A673 (cell line): ENCODE measurements around the gene ZNF358. TPM values are rescaled to one million over a fixed set of nuclear protein-coding genes. Genes with fewer than 3 reads are reported as not detected.

ENCODE experiments used
- BruUV-seq: library from RNA; stranded (reverse); fragments of 400-500 nt; replicated peaks from 2 replicates; lab custom pipeline; 2021; lab: Mats Ljungman, UMichigan
- CTCF ChIA-PET: fragments of 300-600 bp; sonication (Branson Sonifier 250); formaldehyde crosslinking; loops from one replicate; lab custom pipeline; 2022; ENCODE audit warnings: antibody characterized with exemption; lab: Charles Lee
- POLR2A ChIA-PET: fragments of 300-600 bp; sonication (Branson Sonifier 250); formaldehyde crosslinking; loops from one replicate; lab custom pipeline; 2022; ENCODE audit warnings: antibody characterized with exemption; ENCODE audit not compliant: low non-redundant PET; lab: Charles Lee
- DNase-seq: peaks from one replicate; pipeline ENCODE4 v3.0.0-alpha.2; 2015; ENCODE audit warnings: low spot score
- H3K27ac ChIP-seq: fragments of 200-600 bp; sonication (generic); 2 replicates; pipeline ENCODE4 v1.5.1; 2016; ENCODE audit warnings: mixed run types, low read depth, mild to moderate bottlenecking, mixed read lengths, antibody characterized with exemption, low read length; ENCODE audit not compliant: poor library complexity, severe bottlenecking
- H3K27me3 ChIP-seq: fragments of 200-600 bp; sonication (generic); replicated peaks from 2 replicates; pipeline ENCODE4 v1.6.1; 2017; ENCODE audit warnings: mixed run types, low read depth, mild to moderate bottlenecking, mixed read lengths, antibody characterized with exemption, low read length; ENCODE audit not compliant: insufficient read depth, poor library complexity
- H3K36me3 ChIP-seq: fragments of 200-600 bp; sonication (generic); 2 replicates; pipeline ENCODE4 v1.6.1; 2016; ENCODE audit warnings: mixed run types, mild to moderate bottlenecking, mixed read lengths, antibody characterized with exemption, low read length; ENCODE audit not compliant: insufficient read depth, poor library complexity, severe bottlenecking
- H3K4me1 ChIP-seq: fragments of 200-600 bp; sonication (generic); 2 replicates; pipeline ENCODE4 v1.6.1; 2017; ENCODE audit warnings: mixed run types, mild to moderate bottlenecking, mixed read lengths, antibody characterized with exemption, low read length; ENCODE audit not compliant: insufficient read depth, poor library complexity, severe bottlenecking
- H3K4me3 ChIP-seq: fragments of 200-600 bp; sonication (generic); 2 replicates; pipeline ENCODE4 v1.5.1; 2016; ENCODE audit warnings: low read depth, mixed run types, mild to moderate bottlenecking, mixed read lengths, low read length; ENCODE audit not compliant: poor library complexity, severe bottlenecking
- H3K9me3 ChIP-seq: fragments of 200-600 bp; sonication (generic); 2 replicates; pipeline ENCODE4 v1.6.1; 2016; ENCODE audit warnings: mixed run types, low read depth, mild to moderate bottlenecking, mixed read lengths, antibody characterized with exemption, low read length; ENCODE audit not compliant: poor library complexity, severe bottlenecking
- CTCF ChIP-seq: fragments of 300-800, 200-600 bp; sonication (generic); conservative IDR thresholded peaks from 2 replicates; pipeline ENCODE4 v1.5.1; 2017; ENCODE audit warnings: low read depth, mild to moderate bottlenecking, antibody characterized with exemption, low read length, moderate library complexity, mixed read lengths
- EZH2 ChIP-seq: fragments of 200-600 bp; sonication (generic); IDR thresholded peaks from 2 replicates; pipeline ENCODE4 v1.6.1; 2017; ENCODE audit warnings: borderline replicate concordance, low read depth, mild to moderate bottlenecking, mixed read lengths, antibody characterized with exemption, low read length; ENCODE audit not compliant: poor library complexity, severe bottlenecking
- intact Hi-C: fragments of 100-400 bp; cut with micrococcal nuclease; formaldehyde crosslinking; loops from one replicate; pipeline ENCODE4 v1.10.0; 2022; ENCODE audit not compliant: unreplicated experiment
- total RNA-seq: library from RNA; stranded (reverse); gene quantifications from 2 replicates; pipeline ENCODE4 v1.2.3, GENCODE V29; 2021

The ZNF358 gene
- total RNA-seq, 1 experiment from 2014 or later = 44.1 TPM

GRCh38 chr19:7524992-7525739 lies 9.3 kb downstream of the ZNF358 start:
- Histone ChIP-seq H3K36me3 (no peaks in the 10 kb centered on the region), H3K27ac (no peak overlapping the region), H3K4me3 (no peak overlapping the region), H3K4me1 (peaks cover 15% of the 10 kb centered on the region), H3K9me3 (no peaks in the 10 kb centered on the region), H3K27me3 (no peaks in the 10 kb centered on the region)
- BruUV-seq = no TSS peak
- DNase-seq = no peak
- POLR2A ChIA-PET = no interaction called here
- no peak for TF ChIP-seq CTCF
- no peak for TF ChIP-seq EZH2
- CTCF ChIA-PET = no interaction called here
- intact Hi-C loops = no loop called here

GRCh38 chr19:7526059-7526929 lies 10.4 kb downstream of the ZNF358 start:
- Histone ChIP-seq H3K9me3 (no peaks in the 10 kb centered on the region), H3K36me3 (no peaks in the 10 kb centered on the region), H3K27ac (no peak overlapping the region), H3K4me3 (no peak overlapping the region), H3K27me3 (no peaks in the 10 kb centered on the region), H3K4me1 (peaks cover 15% of the 10 kb centered on the region)
- ChIA-PET CTCF (no interaction called here), POLR2A (no interaction called here)
- intact Hi-C loops = no loop called here
- TF ChIP-seq CTCF (no peak), EZH2 (no peak)
- no peak for DNase-seq
- no TSS peak for BruUV-seq

- H3K9me3 ChIP-seq = no peaks in the 10 kb centered on the region
- H3K36me3 ChIP-seq = no peaks in the 10 kb centered on the region
- intact Hi-C loops = no loop called here
- POLR2A ChIA-PET = no interaction called here
- peaks cover 9% of the 10 kb centered on the region for H3K4me1 ChIP-seq
- DNase-seq = no peak
- H3K27ac ChIP-seq = no peak overlapping the region
- no peaks in the 10 kb centered on the region for H3K27me3 ChIP-seq
- H3K4me3 ChIP-seq = no peak overlapping the region
- no TSS peak for BruUV-seq
- no peak for TF ChIP-seq CTCF
- CTCF ChIA-PET = no interaction called here
These were observed 11.8 kb downstream of the ZNF358 start for GRCh38 chr19:7527516-7528191.
